CD8-positive, alpha-beta memory T cell (primary cell): ENCODE measurements around the gene MINK1. TPM values are rescaled to one million over a fixed set of nuclear protein-coding genes. Genes with fewer than 3 reads are reported as not detected.
"Not testable (repeated sequence)": the region's sequence is repeated elsewhere in the genome, so short reads cannot be mapped to it uniquely, and the experiment has no call there.

Experiments used
- CTCF ChIA-PET: fragments of 350-600 bp; sonication (Branson Sonifier 250); formaldehyde crosslinking; loops from one replicate; lab custom pipeline; 2021; ENCODE audit warnings: antibody characterized with exemption; lab: Charles Lee
- POLR2A ChIA-PET: fragments of 350-600 bp; sonication (Branson Sonifier 250); formaldehyde crosslinking; loops from one replicate; lab custom pipeline; 2021; ENCODE audit warnings: antibody characterized with exemption; lab: Charles Lee
- DNase-seq, 5 donors: peaks; one replicate each; pipeline versions ENCODE4 v3.0.0 to v3.0.0-alpha.2; 2020 to 2022; ENCODE audit warnings: mixed read lengths in 1 of 5
- H3K27ac ChIP-seq: one replicate; pipeline ENCODE4 v1.7.0; 2013; ENCODE audit warnings: low read depth, mild to moderate bottlenecking, low read length, moderate library complexity
- H3K27me3 ChIP-seq: 2 replicates; pipeline ENCODE4 v1.7.0; 2013; ENCODE audit warnings: low read length, mild to moderate bottlenecking; ENCODE audit not compliant: insufficient read depth, poor library complexity, severe bottlenecking
- H3K36me3 ChIP-seq: 2 replicates; pipeline ENCODE4 v1.7.0; 2013; ENCODE audit warnings: mild to moderate bottlenecking, low read length, moderate library complexity; ENCODE audit not compliant: insufficient read depth
- H3K4me1 ChIP-seq: 2 replicates; pipeline ENCODE4 v1.7.0; 2013; ENCODE audit warnings: mild to moderate bottlenecking, low read length, moderate library complexity; ENCODE audit not compliant: insufficient read depth
- H3K4me3 ChIP-seq: 2 replicates; pipeline ENCODE4 v1.7.0; 2013; ENCODE audit warnings: mild to moderate bottlenecking, low read length
- H3K9me3 ChIP-seq: 2 replicates; pipeline ENCODE4 v1.7.0; 2013; ENCODE audit warnings: mild to moderate bottlenecking, low read length
- H3K27ac Mint-ChIP-seq, 8 donors: one replicate each; pipeline ENCODE4 v1.8.0; 2020 to 2021; ENCODE audit warnings: mixed read lengths in 8 of 8, mild to moderate bottlenecking in 6 of 8, inconsistent platforms in 3 of 8, moderate library complexity in 3 of 8
- H3K27me3 Mint-ChIP-seq, 2 donors: one replicate each; pipeline ENCODE4 v1.8.0; 2020 to 2021; ENCODE audit warnings: mixed read lengths in 2 of 2, mild to moderate bottlenecking in 1 of 2, moderate library complexity in 1 of 2
- H3K36me3 Mint-ChIP-seq, 3 donors: one replicate each; pipeline ENCODE4 v1.8.0; 2020 to 2021; ENCODE audit warnings: mixed read lengths in 3 of 3, inconsistent platforms in 1 of 3, mild to moderate bottlenecking in 1 of 3
- H3K4me1 Mint-ChIP-seq, 3 donors: one replicate each; pipeline ENCODE4 v1.8.0; 2020 to 2021; ENCODE audit warnings: mixed read lengths in 3 of 3, inconsistent platforms in 1 of 3, mild to moderate bottlenecking in 1 of 3
- H3K4me3 Mint-ChIP-seq, 7 donors: one replicate each; pipeline ENCODE4 v1.8.0; 2020 to 2021; ENCODE audit warnings: mixed read lengths in 7 of 7, mild to moderate bottlenecking in 6 of 7, moderate library complexity in 4 of 7, inconsistent platforms in 2 of 7
- H3K9me3 Mint-ChIP-seq, 5 donors: one replicate each; pipeline ENCODE4 v1.8.0; 2020 to 2022; ENCODE audit warnings: mixed read lengths in 5 of 5, mild to moderate bottlenecking in 3 of 5, moderate library complexity in 2 of 5, inconsistent platforms in 1 of 5
- polyA plus RNA-seq: library from polyadenylated mRNA; unstranded; fragments of 300-500 nt; fragmentation: Illumina TruSeq; gene quantifications from one replicate; pipeline ENCODE4 v1.2.3, GENCODE V29; 2021
- total RNA-seq, 2 experiments: library from RNA; stranded (reverse); gene quantifications; one replicate each; pipeline ENCODE4 v1.2.3, GENCODE V29; 2021

MINK1 gene
- total and polyA plus RNA-seq, 3 experiments from 2014 or later: 30.5 to 58.6 (median 58.6) TPM

- H3K4me3 Mint-ChIP-seq: no peak overlapping the region
- POLR2A ChIA-PET: no interaction called here
These were observed 86.4 kb downstream of the MINK1 start for GRCh38 chr17:4919511-4920047.

GRCh38 chr17:4920351-4921048 lies 87.4 kb downstream of the MINK1 start:
- Histone ChIP-seq H3K4me1 (no peaks in the 10 kb centered on the region), H3K36me3 (no peaks in the 10 kb centered on the region), H3K27me3 (no peaks in the 10 kb centered on the region), H3K4me3 (no peak overlapping the region), H3K9me3 (no peaks in the 10 kb centered on the region), H3K27ac (no peak overlapping the region)
- H3K9me3 Mint-ChIP-seq: no peaks in the 10 kb centered on the region
- no peak overlapping the region for H3K4me3 Mint-ChIP-seq
- no peak for DNase-seq
- H3K27ac Mint-ChIP-seq: no peak overlapping the region
- no peaks in the 10 kb centered on the region for H3K27me3 Mint-ChIP-seq
- H3K4me1 Mint-ChIP-seq: peaks cover 0 to 1% (median 0%) of the 10 kb centered on the region in 3 donors
- POLR2A ChIA-PET: no interaction called here
- H3K36me3 Mint-ChIP-seq: no peaks in the 10 kb centered on the region
- CTCF ChIA-PET: interaction anchor here (1.0 to 2.3 kb wide), 2 partner anchors 11 kb away, joined by 3 to 7 read pairs; no protein-coding TSS in a partner anchor

More at GRCh38 chr17:4919511-4920047, 86.4 kb downstream of the MINK1 start:
- no peaks in the 10 kb centered on the region for H3K36me3 Mint-ChIP-seq
- H3K27ac Mint-ChIP-seq: no peak overlapping the region
- H3K4me1 Mint-ChIP-seq: peaks cover 0 to 1% (median 0%) of the 10 kb centered on the region in 3 donors
- H3K27me3 Mint-ChIP-seq: no peaks in the 10 kb centered on the region
- H3K9me3 ChIP-seq: no peaks in the 10 kb centered on the region
- no peak for DNase-seq
- H3K9me3 Mint-ChIP-seq: no peaks in the 10 kb centered on the region
- H3K4me1 ChIP-seq: no peaks in the 10 kb centered on the region
- H3K4me3 ChIP-seq: no peak overlapping the region
- no peak overlapping the region for H3K27ac ChIP-seq
- H3K36me3 ChIP-seq: no peaks in the 10 kb centered on the region
- H3K27me3 ChIP-seq: no peaks in the 10 kb centered on the region
- CTCF ChIA-PET: interaction anchor here (2.3 kb wide), 1 partner anchor 10 kb away, joined by 7 read pairs; no protein-coding TSS in a partner anchor

GRCh38 chr17:4921320-4921719 lies 88.2 kb downstream of the MINK1 start:
- no peaks in the 10 kb centered on the region for H3K36me3 ChIP-seq
- H3K9me3 ChIP-seq: no peaks in the 10 kb centered on the region
- Mint-ChIP-seq H3K36me3 (no peaks in the 10 kb centered on the region), H3K27me3 (no peaks in the 10 kb centered on the region), H3K4me3 (no peak overlapping the region), H3K27ac (no peak overlapping the region), H3K9me3 (no peaks in the 10 kb centered on the region), H3K4me1 (peaks cover 0 to 1% (median 0%) of the 10 kb centered on the region in 3 donors)
- H3K27me3 ChIP-seq: no peaks in the 10 kb centered on the region
- POLR2A ChIA-PET: no interaction called here
- DNase-seq: no peak
- H3K27ac ChIP-seq: no peak overlapping the region
- CTCF ChIA-PET: interaction anchor here (1.0 kb wide), 1 partner anchor 12 kb away, joined by 3 read pairs; no protein-coding TSS in a partner anchor
- H3K4me1 ChIP-seq: no peaks in the 10 kb centered on the region
- no peak overlapping the region for H3K4me3 ChIP-seq

- Mint-ChIP-seq H3K27ac (peak overlapping the region in 2 of 8 donors; percentile 21 to 72), H3K36me3 (peaks cover 0 to 16% (median 0%) of the 10 kb centered on the region in 3 donors)
- H3K4me1 Mint-ChIP-seq, H3K27ac ChIP-seq, H3K9me3 ChIP-seq, H3K27me3 Mint-ChIP-seq, H3K27me3 ChIP-seq, H3K36me3 ChIP-seq, H3K4me3 Mint-ChIP-seq, DNase-seq, H3K4me3 ChIP-seq, H3K9me3 Mint-ChIP-seq, H3K4me1 ChIP-seq, POLR2A ChIA-PET: not testable (repeated sequence)
- CTCF ChIA-PET: interaction anchor here (1.0 kb wide), 1 partner anchor 18 kb away, joined by 4 read pairs; no protein-coding TSS in a partner anchor
These were observed 93.6 kb downstream of the MINK1 start for GRCh38 chr17:4926577-4927335.

- POLR2A ChIA-PET: no interaction called here
- no peaks in the 10 kb centered on the region for H3K27me3 Mint-ChIP-seq
- Histone ChIP-seq H3K36me3 (no peaks in the 10 kb centered on the region), H3K27ac (no peak overlapping the region), H3K4me1 (peaks cover 2% of the 10 kb centered on the region), H3K9me3 (no peaks in the 10 kb centered on the region), H3K27me3 (no peaks in the 10 kb centered on the region), H3K4me3 (no peak overlapping the region)
- H3K4me3 Mint-ChIP-seq: no peak overlapping the region
- DNase-seq: no peak
- H3K36me3 Mint-ChIP-seq: peaks cover 0 to 17% (median 0%) of the 10 kb centered on the region in 3 donors
- no peaks in the 10 kb centered on the region for H3K9me3 Mint-ChIP-seq
- H3K4me1 Mint-ChIP-seq: peaks cover 7 to 13% (median 12%) of the 10 kb centered on the region in 3 donors
- no peak overlapping the region for H3K27ac Mint-ChIP-seq
- CTCF ChIA-PET: no interaction called here
These were observed 95.7 kb downstream of the MINK1 start for GRCh38 chr17:4928881-4929280.

- H3K27ac Mint-ChIP-seq: peak within 1 kb of the TSS in 1 of 8 donors; percentile 95
- Histone ChIP-seq H3K27ac (no peak within 1 kb of the TSS), H3K4me3 (no peak within 1 kb of the TSS), H3K36me3 (no peaks in the 10 kb centered on the region), H3K27me3 (no peaks in the 10 kb centered on the region), H3K4me1 (peaks cover 9% of the 10 kb centered on the region), H3K9me3 (no peaks in the 10 kb centered on the region)
- DNase-seq: no peak
- CTCF ChIA-PET: interaction anchor here (1.2 to 1.3 kb wide), 2 partner anchors 23 to 56 kb away, joined by 3 to 5 read pairs; partner anchors contain the start of gene CAMTA2
- POLR2A ChIA-PET: interaction anchor here (1.0 kb wide), 1 partner anchor 37 kb away, joined by 3 read pairs; no protein-coding TSS in a partner anchor
- H3K27me3 Mint-ChIP-seq: peaks cover 0 to 3% of the 10 kb centered on the region in 2 donors
- no peak within 1 kb of the TSS for H3K4me3 Mint-ChIP-seq
- H3K4me1 Mint-ChIP-seq: peaks cover 21 to 31% (median 21%) of the 10 kb centered on the region in 3 donors
- no peaks in the 10 kb centered on the region for H3K9me3 Mint-ChIP-seq
- H3K36me3 Mint-ChIP-seq: peaks cover 0 to 23% (median 3%) of the 10 kb centered on the region in 3 donors
These were observed 98.8 kb downstream of the MINK1 start, which contains the start of gene GP1BA for GRCh38 chr17:4931963-4932362. Gene GP1BA, plus strand, starts transcription at chr17:4932277. Its CDS starts 328 bp downstream, at chr17:4932605.

- Mint-ChIP-seq H3K9me3 (no peaks in the 10 kb centered on the region), H3K36me3 (peaks cover 0 to 31% (median 6%) of the 10 kb centered on the region in 3 donors), H3K27ac (no peak overlapping the region), H3K4me3 (no peak overlapping the region), H3K27me3 (peaks cover 0 to 3% of the 10 kb centered on the region in 2 donors), H3K4me1 (peaks cover 18 to 37% (median 21%) of the 10 kb centered on the region in 3 donors)
- Histone ChIP-seq H3K27ac (no peak overlapping the region), H3K4me1 (peaks cover 9% of the 10 kb centered on the region), H3K4me3 (no peak overlapping the region), H3K36me3 (peaks cover under 1% of the 10 kb centered on the region), H3K9me3 (no peaks in the 10 kb centered on the region), H3K27me3 (no peaks in the 10 kb centered on the region)
- peak in 1 of 5 donors; percentile 35 for DNase-seq
- POLR2A ChIA-PET: interaction anchor here (1.0 kb wide), 1 partner anchor 36 kb away, joined by 3 read pairs; no protein-coding TSS in a partner anchor
- CTCF ChIA-PET: interaction anchor here (1.0 to 1.3 kb wide), 3 partner anchors 24 to 55 kb away, joined by 3 to 5 read pairs (median 3); partner anchors contain the start of genes CAMTA2 and SPAG7
These were observed 99.6 kb downstream of the MINK1 start for GRCh38 chr17:4932756-4933155.
